Measurements from ENCODE around the gene C1GALT1. TPM values are rescaled to one million over a fixed set of nuclear protein-coding genes. Genes with fewer than 3 reads are reported as not detected.

Gene C1GALT1
- total RNA-seq, 1 experiment from 2014 or later, result 15.6 TPM

DNA sequence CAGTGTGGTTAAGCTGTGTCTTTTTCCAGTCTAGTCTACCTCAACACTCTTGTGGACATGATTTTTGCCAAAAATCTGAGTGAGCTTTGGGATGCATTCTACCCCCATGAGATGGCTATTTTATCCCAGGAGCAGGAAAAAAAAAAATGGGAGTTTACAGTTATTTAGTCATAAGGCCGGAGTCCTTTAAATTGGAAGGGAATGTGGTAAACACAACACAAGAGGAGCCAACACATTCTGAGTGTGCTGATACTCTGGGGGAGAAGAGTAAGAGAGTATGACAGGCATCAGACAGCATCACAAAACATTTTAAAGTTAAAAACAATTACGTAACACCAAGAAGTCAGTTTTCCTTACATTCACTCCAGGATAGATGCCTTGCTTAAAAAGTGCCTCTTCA, 46.1 kb downstream of the C1GALT1 start:
- Histone ChIP-seq H3K27me3 (replicated peaks; ENCODE audit: insufficient read depth, low read depth, low read length, poor library complexity) (no peaks in the 10 kb centered on the region), H3K27ac (ENCODE audit: low read depth, low read length, poor library complexity, severe bottlenecking) (no peak overlapping the region), H3K4me3 (ENCODE audit: low read depth, low read length, poor library complexity, severe bottlenecking) (no peak overlapping the region), H3K36me3 (ENCODE audit: insufficient read depth, low read length, poor library complexity, severe bottlenecking) (no peaks in the 10 kb centered on the region), H3K4me1 (ENCODE audit: insufficient read depth, low read length, poor library complexity, severe bottlenecking) (no peaks in the 10 kb centered on the region), H3K9me3 (ENCODE audit: low read depth, low read length, poor library complexity, severe bottlenecking) (no peaks in the 10 kb centered on the region)
- TF ChIP-seq, protein P1, sequence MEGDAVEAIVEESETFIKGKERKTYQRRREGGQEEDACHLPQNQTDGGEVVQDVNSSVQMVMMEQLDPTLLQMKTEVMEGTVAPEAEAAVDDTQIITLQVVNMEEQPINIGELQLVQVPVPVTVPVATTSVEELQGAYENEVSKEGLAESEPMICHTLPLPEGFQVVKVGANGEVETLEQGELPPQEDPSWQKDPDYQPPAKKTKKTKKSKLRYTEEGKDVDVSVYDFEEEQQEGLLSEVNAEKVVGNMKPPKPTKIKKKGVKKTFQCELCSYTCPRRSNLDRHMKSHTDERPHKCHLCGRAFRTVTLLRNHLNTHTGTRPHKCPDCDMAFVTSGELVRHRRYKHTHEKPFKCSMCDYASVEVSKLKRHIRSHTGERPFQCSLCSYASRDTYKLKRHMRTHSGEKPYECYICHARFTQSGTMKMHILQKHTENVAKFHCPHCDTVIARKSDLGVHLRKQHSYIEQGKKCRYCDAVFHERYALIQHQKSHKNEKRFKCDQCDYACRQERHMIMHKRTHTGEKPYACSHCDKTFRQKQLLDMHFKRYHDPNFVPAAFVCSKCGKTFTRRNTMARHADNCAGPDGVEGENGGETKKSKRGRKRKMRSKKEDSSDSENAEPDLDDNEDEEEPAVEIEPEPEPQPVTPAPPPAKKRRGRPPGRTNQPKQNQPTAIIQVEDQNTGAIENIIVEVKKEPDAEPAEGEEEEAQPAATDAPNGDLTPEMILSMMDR (conservative IDR thresholded peaks at IDR 0.05; ENCODE audit: low read depth, low read length), result no peak
- TF ChIP-seq EZH2 (IDR thresholded peaks at IDR 0.05; ENCODE audit: borderline replicate concordance, low read depth, low read length, poor library complexity, severe bottlenecking), result no peak
- ChIA-PET CTCF (no interaction called here), POLR2A (ENCODE audit: low non-redundant PET) (no interaction called here)
- intact Hi-C loops (cut with micrococcal nuclease; ENCODE audit: unreplicated experiment), result no loop called here
- DNase-seq (ENCODE audit: low spot score), result no peak
- BruUV-seq (replicated peaks), result no TSS peak

DNA sequence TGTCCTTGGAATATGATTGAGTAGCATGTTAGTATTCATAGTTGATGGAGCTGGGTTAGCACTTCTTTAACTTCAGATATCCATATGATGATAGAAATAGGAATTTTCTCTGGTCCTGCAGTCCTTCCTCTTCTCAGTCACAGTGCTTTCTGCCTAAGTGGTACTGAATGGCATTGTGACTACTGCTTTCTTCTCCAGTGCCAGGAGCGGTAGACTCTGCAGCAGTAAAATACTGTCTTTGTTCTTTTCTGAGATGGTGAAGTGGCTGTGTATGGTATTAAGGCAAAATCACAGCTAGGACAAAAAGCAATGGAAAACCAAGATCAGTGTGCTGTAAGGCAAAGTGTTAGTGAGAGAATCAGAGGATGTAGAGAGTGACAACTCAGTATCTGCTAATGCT, 46.6 kb downstream of the C1GALT1 start:
- no peaks in the 10 kb centered on the region for H3K27me3 ChIP-seq (replicated peaks; ENCODE audit: insufficient read depth, low read depth, low read length, poor library complexity)
- intact Hi-C loops (cut with micrococcal nuclease; ENCODE audit: unreplicated experiment), result no loop called here
- H3K27ac ChIP-seq (ENCODE audit: low read depth, low read length, poor library complexity, severe bottlenecking), result no peak overlapping the region
- H3K9me3 ChIP-seq (ENCODE audit: low read depth, low read length, poor library complexity, severe bottlenecking), result no peaks in the 10 kb centered on the region
- CTCF ChIA-PET, result no interaction called here
- TF ChIP-seq, protein P1 (conservative IDR thresholded peaks at IDR 0.05; ENCODE audit: low read depth, low read length), result no peak
- no peak for TF ChIP-seq EZH2 (IDR thresholded peaks at IDR 0.05; ENCODE audit: borderline replicate concordance, low read depth, low read length, poor library complexity, severe bottlenecking)
- DNase-seq (ENCODE audit: low spot score), result no peak
- no peaks in the 10 kb centered on the region for H3K4me1 ChIP-seq (ENCODE audit: insufficient read depth, low read length, poor library complexity, severe bottlenecking)
- POLR2A ChIA-PET (ENCODE audit: low non-redundant PET), result no interaction called here
- H3K4me3 ChIP-seq (ENCODE audit: low read depth, low read length, poor library complexity, severe bottlenecking), result no peak overlapping the region
- BruUV-seq (replicated peaks), result no TSS peak
- H3K36me3 ChIP-seq (ENCODE audit: insufficient read depth, low read length, poor library complexity, severe bottlenecking), result no peaks in the 10 kb centered on the region

DNA sequence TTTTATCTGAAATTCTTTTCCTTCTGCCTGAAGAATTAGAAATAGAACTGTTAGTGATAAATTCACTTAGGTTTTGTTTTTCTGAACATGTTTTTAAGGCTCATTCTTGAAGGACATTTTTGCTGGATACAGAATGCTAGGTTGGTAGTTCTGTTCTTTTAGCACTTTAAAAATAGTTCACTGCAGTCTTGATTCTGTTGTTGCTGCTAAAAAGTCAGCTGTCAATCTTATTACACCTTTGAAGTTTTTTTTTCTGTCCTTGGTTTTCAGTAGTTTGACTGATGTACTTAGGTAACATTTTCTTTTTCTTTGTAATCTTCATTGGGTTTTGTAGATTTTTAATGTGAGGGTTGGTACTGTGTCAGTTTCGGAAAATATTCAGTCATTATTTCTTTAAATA, 48.7 kb downstream of the C1GALT1 start:
- H3K27me3 ChIP-seq (replicated peaks; ENCODE audit: insufficient read depth, low read depth, low read length, poor library complexity), result no peaks in the 10 kb centered on the region
- no TSS peak for BruUV-seq (replicated peaks)
- POLR2A ChIA-PET (ENCODE audit: low non-redundant PET), result no interaction called here
- TF ChIP-seq, protein P1 (conservative IDR thresholded peaks at IDR 0.05; ENCODE audit: low read depth, low read length), result no peak
- no peak for TF ChIP-seq EZH2 (IDR thresholded peaks at IDR 0.05; ENCODE audit: borderline replicate concordance, low read depth, low read length, poor library complexity, severe bottlenecking)
- H3K4me1 ChIP-seq (ENCODE audit: insufficient read depth, low read length, poor library complexity, severe bottlenecking), result no peaks in the 10 kb centered on the region
- H3K9me3 ChIP-seq (ENCODE audit: low read depth, low read length, poor library complexity, severe bottlenecking), result no peaks in the 10 kb centered on the region
- H3K4me3 ChIP-seq (ENCODE audit: low read depth, low read length, poor library complexity, severe bottlenecking), result no peak overlapping the region
- intact Hi-C loops (cut with micrococcal nuclease; ENCODE audit: unreplicated experiment), result no loop called here
- H3K27ac ChIP-seq (ENCODE audit: low read depth, low read length, poor library complexity, severe bottlenecking), result no peak overlapping the region
- CTCF ChIA-PET, result no interaction called here
- DNase-seq (ENCODE audit: low spot score), result no peak
- no peaks in the 10 kb centered on the region for H3K36me3 ChIP-seq (ENCODE audit: insufficient read depth, low read length, poor library complexity, severe bottlenecking)
